Right ventricle myocardium inferior (tissue), 1 donor: ENCODE results near the gene CHTF18. TPM values are rescaled to one million over a fixed set of nuclear protein-coding genes. Genes with fewer than 3 reads are reported as not detected.
"Not testable (repeated sequence)": the region's sequence is repeated elsewhere in the genome, so short reads cannot be mapped to it uniquely, and the experiment has no call there.

Source experiments
- ATAC-seq: fragments of 200-7000 bp; cut with Tn5 transposase; one replicate; pipeline ENCODE4 v1.9.1; 2020; ENCODE audit warnings: mild to moderate bottlenecking, moderate library complexity
- DNase-seq: peaks from one replicate; pipeline ENCODE4 v3.0.0; 2021; ENCODE audit errors: missing footprints
- intact Hi-C: fragments of 100-400 bp; cut with DNase I; formaldehyde crosslinking; loops from one replicate; pipeline ENCODE4 v1.11.0; 2022
- long read RNA-seq: library from polyadenylated mRNA; unstranded; transcript quantifications from one replicate; pipeline ENCODE4 v2.0.0, GENCODE V29; 2021
- total RNA-seq: library from RNA; stranded (reverse); fragmentation: NEBNext Ultra II Directional; extraction: Animal tissue kit (Norgen Biotek cat#: 25700); gene quantifications from one replicate; pipeline ENCODE4 v1.2.1, GENCODE V29; 2021
- donor health status: DM: no; HTN: yes; CAD: no; lungs with severe emphysema.

The CHTF18 gene
- 6.4 TPM for total RNA-seq
- long read RNA-seq, partial matches to known transcripts = 2 of 6 reads
- long read RNA-seq, other reads (novel, unspliced or antisense) = 2 of 6 reads

DNA sequence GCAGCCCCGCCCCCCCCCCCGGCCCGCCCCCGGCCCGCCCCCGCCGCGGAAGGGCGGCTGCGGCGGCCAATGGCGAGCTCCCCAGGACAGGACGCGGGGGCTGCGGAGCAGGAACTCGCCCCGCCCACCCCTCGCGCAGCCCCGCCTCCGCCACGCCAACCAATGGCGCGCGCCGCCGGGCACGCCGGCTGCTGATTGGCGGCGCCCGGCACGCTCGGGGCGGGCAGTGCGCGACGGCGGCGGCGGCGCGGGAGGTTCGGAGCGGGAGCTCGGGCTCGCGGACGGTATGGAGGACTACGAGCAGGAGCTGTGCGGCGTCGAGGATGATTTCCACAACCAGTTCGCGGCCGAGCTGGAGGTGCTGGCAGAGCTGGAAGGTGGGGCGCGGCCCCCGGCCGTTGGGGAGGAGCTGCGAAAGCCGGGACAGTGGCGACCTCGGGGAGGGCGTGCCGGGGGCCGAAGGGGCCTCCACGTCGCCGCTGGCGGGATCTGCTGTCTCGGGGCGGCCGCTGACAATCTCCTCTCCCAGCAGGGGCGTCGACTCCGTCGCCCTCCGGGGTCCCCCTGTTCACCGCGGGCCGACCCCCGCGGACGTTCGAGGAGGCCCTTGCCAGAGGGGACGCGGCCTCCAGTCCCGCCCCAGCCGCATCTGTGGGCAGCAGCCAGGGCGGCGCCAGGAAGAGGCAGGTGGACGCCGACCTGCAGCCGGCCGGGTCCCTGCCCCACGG lies at the start of gene CHTF18:
CHTF18 (plus strand) TSS at position 222 of the 728 bp plus-strand sequence; CDS start at position 287, 65 bp downstream.
- DNase-seq (peak; percentile 95), ATAC-seq (peak; percentile 94)
- intact Hi-C loops = no loop called here

DNA sequence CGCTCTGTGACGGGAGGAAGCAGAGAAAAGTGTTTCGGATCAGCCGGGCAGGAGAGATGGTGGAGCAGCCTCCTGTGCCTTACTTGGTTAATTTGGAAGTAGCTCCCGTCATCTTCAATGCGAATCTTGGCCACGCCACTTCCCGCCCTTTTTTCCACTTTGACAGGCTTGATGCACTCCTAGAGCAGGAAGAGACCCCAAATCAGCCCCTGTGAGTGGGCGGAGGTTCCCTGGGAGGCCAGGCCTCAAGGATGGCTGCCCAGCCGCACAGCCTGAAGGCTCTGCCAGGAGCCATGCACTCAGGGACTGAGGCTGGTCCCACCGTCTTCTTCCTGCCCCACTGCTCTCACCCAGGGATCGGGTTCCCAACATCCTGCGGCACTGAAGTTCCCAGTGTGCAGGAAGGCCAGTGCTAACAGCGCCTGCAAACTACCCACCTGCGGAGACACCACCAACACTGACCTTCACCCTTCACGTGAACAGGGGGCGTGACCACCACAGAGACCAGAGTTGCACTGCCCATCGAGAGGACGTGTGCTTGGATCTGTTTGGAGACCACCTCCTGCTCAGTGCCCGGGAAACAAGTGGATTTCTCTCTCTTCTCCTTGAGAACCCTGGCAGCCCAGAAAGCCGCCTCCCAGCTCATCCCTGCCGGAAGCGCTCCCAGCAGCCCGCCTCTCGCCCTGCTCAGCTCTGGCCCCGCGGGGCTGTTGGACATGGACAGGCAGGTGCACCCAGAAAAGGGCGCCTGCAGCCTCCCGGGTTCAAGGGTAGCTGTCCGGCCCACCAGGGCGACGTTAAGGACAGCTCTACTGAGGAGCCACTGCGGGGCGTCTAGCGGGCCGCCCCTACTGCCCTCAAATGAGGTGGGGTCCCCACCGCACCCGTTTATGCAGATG lies 48.6 kb upstream of the CHTF18 start:
- ATAC-seq (no peak), DNase-seq (peak; percentile 47)
- intact Hi-C loops = loop anchor here (2.0 kb wide), 1 partner anchor 25 kb away; the partner anchor contains the start of gene METRN

DNA sequence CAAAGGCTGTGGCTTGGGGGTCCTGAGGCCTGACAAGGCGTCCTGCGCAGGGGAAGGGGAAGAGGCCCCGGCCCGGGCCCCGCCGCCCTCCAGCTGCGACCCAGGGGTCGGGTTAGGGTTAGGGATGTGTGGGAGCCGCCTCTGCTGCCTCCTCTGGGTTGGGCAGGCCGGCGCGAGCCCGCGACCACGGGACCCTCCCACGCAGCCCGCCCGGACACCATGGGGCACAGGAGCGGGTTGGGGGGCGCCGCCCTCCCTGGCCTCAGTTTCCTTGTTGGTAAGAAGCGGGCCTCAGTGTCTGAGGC lies 48.0 kb upstream of the CHTF18 start:
- intact Hi-C loops = loop anchor here (2.0 kb wide), 1 partner anchor 26 kb away; the partner anchor contains the start of gene METRN
- DNase-seq (no peak), ATAC-seq (peak; percentile 14)

DNA sequence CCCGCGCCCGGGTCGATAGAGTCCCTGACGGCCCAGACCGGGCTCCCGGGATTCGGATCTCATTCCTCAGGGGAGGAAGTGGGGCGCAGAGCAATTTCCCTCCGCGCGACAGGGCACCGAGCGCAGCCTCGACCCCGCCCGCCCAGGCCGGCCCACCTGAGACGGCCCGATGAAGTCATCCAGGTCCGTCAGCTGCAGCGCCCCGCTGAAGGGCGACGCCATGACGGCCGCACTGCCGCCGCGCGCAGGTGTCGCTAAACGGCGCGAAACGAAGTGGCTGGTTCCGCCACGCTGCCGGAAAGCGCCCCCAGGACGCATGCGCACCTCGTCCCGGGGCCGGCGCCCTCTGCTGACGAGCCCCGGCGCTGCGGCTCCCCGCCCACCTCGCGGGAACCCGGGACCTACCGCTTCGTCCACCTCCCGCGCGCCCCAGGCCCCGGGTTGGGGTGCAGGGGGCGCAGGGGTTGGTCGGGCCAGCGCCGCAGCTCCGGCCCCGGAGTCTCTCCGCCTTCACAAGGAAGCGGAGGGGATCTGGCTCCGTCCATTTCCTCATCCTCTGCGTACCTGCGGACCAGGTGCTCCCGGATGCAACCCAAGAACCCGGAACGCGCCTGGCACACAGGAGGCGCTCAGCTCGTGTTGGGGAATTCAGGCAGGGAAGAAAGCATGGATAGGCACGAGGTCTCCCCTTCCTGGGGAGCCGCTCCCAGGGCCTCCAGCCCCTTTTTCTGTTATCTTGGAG lies 47.5 kb upstream of the CHTF18 start, which contains the start of gene CIAO3:
CIAO3 (minus strand) TSS at position 234 of the 742 bp plus-strand sequence; CDS start at position 222, 12 bp downstream.
- DNase-seq (peak; percentile 95), ATAC-seq (peak; percentile 91)
- intact Hi-C loops = loop anchor here (2.0 kb wide), 1 partner anchor 26 kb away; the partner anchor contains the start of gene METRN

DNA sequence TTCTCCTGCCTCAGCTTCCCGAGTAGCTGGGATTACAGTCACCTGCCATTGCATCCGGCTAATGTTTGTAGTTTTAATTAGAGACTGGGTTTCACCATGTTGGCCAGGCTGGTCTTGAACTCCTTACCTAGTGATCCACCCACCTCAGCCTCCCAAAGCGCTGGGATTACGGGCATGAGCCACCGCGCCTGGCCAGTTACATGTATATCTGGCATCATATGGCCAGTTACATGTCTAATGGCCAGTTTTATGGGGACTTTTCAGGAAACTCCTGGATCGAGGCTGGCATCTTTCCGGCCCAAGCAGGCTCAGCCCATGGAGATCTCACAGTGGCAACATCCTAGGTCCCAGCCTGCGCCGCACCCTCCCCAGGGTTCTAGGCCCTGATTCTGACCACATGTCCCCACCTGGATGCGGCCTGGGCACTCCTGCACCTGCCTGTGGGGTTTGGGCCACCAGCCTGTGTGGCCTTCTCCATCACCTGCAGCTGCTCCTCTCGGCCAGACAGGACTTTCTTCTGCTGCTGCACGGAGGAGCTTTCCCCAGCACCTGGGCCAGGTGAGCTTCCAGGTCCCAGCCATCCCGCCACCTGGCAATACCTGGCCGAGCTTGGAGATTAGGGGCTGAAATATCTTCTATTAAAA lies 46.3 kb upstream of the CHTF18 start:
- DNase-seq = peak; percentile 54
- no peak for ATAC-seq
- intact Hi-C loops = loop anchor here (2.0 kb wide), 1 partner anchor 27 kb away; the partner anchor contains the start of gene METRN

DNA sequence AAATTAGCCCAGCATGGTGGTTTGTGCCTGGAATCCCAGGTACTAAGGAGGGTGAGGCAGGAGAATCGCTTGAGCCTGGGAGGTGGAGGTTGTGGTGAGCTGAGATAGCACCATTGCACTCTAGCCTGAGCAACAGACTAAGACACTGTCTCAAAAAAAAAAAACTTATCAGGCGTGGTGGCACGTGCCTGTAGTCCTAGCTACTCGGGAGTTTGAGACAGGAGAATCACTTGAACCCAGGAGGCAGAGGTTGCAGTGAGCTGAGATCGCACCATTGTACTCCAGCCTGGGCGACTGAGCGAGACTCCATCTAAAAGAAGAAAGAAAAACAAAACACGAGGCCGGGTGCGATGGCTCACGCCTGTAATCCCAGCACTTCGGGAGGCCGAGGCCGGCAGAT lies 45.5 kb upstream of the CHTF18 start:
- ATAC-seq, intact Hi-C loops: not testable (repeated sequence)
- DNase-seq = peak; percentile 17

DNA sequence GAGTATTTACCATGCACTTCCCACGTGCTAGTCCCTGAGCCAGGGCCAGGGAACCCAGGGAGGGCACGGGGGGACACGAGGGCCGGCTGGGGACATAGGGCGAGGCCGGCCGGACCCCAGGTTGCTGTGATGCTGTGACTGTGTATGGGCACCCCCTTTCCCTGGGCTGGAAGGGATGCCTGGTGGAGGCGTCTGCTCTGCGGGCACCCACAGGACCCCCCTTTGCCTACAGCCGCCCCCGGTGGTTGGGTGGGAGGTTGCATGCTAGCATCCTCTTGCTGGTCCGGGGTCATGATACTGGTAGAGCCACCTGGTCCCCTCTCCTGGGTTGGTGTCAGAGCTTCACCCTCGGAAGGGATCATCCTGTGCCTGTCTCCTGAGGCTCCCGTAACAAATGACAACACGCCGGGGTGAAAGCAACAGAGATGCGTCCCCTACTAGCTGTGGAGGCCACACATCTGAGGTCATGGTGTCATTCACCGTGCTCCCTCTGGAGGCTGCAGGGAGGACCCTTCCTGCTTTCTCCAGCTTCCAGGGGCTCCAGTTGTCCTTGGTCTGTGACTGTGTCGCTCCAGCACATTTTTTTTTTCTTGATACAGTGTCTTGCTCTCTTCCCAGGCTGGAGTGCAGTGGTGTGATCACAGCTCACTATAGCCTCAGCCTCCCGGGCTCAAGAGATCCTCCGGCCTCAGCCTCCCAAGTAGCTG lies 44.5 kb upstream of the CHTF18 start:
- no peak for ATAC-seq
- intact Hi-C loops = no loop called here
- peak; percentile 51 for DNase-seq

DNA sequence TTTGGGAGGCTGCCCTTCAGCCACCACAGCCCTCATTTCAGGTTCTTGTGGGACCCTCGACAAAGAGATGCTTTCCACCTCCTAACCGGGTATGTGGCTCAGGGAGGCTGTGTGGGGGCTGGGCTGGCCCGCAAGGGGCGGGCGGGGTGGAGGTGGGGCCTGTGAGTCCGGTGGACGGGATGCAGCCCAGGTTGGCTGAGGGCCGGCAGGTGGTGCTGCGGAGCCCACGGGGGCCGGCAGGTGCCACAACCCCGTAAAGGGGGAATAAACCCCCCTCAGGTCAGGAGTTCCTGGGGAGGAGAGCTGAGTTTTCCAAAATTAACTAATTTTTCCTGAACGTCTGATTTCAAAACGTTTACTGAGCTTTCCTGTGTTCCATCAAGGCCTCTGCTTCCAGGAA lies 42.7 kb upstream of the CHTF18 start:
- ATAC-seq (no peak), DNase-seq (peak; percentile 50)
- intact Hi-C loops = no loop called here

DNA sequence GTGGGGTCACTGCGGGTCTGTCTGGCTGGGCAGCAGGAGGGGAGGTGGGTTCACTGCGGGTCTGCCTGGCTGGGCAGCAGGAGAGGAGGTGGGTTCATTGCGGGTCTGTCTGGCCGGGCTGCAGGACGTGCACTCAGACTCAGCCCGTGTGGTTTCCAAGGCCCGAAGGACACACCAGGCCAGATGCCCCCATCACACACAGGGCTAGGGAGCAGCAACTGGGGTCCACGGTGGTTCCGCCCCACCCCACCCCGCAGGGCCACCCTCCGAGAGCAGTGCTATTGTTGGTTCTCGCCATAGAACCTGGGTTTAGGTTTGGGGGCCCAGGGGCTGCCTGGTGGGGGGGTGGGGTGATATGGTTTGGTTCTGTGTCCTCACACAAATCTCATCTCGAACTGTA lies 41.8 kb upstream of the CHTF18 start:
- ATAC-seq (no peak), DNase-seq (peak; percentile 13)
- intact Hi-C loops = no loop called here

DNA sequence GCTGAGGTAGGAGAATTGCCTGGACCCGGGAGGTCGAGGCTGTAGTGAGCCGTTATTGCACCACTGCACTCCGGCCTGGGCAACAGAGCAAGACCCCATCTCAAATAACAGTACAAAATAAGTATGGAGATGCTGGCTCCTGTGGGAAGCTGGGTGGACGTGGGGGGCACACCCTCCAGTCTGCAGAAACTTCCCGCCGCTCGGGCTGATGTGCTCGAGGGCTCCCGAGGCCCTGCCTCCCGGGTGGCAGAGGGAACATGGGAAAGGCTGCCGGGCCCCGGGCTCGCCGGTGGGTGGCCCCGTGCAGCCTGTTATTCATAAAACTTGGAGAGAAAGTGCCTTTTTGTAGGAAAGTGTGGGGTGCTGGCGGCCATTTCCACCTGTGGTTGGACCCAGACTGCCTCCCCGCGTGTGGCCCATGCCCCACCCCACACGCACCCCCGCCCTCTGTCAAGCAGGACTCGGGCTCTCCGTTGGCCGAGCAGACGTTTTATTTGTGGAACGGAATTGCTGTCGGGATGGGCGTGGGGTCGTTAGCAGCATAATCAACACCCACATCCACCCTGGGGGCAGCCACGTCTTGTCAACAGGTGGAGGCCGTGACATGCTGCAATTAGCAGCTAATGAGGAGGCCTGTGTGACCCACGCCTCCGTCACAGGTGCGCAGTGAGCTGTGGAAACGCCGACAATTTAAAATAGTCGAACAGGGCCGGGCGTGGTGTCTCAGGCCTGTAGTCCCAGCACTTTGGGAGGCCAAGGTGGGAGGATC lies 40.3 kb upstream of the CHTF18 start:
- intact Hi-C loops = no loop called here
- no peak for ATAC-seq
- peak; percentile 55 for DNase-seq

DNA sequence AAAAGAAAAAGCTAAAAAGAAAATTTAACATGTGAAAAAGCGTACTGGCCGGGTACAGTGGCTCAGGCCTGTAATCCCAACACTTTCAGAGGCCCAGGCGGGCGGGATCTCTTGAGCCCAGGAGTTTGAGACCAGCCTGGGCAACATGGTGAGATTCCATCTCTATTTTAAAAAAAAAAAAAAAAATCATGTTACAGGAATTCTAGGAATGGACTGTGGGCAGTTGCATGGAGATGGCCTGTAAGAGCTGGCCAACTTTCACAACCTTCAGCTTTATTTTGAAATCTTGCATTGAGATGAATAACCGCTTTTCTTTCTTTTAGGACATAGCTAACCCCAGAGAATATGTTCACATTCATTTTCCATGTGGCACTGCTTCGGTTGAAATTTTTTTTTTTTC lies 39.4 kb upstream of the CHTF18 start:
- no peak for ATAC-seq
- peak; percentile 30 for DNase-seq
- intact Hi-C loops = no loop called here

DNA sequence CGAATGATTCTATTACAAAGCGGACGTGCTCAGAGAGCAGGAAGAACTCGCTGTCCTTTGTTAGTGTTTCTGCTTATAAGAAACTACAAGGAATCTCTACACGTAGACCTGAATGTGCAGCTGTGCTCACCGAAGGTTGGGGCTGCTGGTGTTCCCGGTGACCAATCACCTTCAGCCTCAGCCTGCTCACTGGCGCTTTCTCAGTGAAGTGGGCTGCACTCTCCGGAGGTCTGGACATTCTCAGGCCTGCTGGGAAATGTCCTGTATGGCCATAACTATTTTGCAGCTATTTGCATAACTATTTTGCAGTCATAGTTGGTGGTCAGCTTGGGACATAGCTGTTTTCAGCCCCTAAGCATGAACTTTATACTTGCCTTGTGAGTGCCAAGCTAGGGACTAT lies 37.9 kb upstream of the CHTF18 start:
- intact Hi-C loops = no loop called here
- no peak for ATAC-seq
- peak; percentile 37 for DNase-seq

DNA sequence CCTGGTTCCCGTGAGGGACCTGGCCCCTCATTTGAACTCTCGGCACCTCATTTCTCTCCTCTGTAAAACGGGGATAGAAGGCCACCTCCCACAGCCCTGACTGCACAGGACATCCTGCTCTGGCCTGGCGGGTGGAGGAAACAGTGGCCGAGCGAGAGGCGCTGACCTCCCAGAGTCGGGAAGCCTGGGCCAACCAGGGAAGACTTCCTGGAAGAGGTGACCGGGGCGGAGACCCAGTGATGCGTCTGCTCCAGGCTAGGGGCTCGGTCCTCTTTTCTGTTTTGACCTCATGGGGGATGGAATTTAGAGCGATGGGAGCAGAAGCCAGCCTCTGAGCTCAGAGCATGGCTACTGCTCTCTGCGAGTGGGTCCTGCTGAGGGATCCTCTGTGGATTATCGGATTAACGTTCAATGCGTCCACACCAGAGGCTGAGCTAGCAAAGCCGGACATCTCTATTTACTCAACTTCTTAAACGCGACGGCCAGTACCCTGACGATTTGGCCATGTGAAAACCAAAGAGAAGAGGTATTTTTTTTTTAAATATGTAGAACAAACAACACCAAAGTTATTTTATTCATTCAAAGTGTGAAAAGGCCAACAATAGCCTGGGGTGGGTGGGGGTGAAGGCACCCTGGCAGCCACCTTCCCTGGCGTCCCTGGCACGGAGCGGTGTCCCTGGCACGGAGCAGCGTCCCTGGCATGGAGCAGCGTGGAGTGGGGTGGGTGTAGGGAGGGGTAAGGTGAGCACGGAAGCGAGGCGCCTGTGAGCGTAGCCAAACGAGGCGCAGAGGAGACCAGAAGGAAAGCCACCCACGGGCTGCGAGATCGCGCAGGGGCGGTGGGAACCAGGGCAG lies 37.0 kb upstream of the CHTF18 start:
- DNase-seq (peak; percentile 69), ATAC-seq (peak; percentile 43)
- intact Hi-C loops = no loop called here

DNA sequence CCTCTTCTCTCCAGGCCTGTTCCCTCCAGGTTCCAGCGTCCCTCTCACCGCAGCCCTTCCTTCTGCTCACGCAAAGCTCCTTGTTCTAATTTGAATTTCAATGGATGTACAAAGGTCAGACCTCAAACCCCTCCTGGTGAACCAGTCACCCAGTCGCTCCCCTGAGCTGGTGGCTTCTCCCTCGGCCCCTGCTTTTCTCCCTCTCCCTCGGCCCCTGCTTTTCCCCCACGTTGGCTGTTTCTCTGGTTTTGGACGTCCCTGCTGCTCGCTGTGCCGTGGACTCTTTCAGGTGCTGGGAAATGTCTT lies 36.5 kb upstream of the CHTF18 start:
- peak; percentile 21 for DNase-seq
- intact Hi-C loops = no loop called here
- ATAC-seq = no peak

DNA sequence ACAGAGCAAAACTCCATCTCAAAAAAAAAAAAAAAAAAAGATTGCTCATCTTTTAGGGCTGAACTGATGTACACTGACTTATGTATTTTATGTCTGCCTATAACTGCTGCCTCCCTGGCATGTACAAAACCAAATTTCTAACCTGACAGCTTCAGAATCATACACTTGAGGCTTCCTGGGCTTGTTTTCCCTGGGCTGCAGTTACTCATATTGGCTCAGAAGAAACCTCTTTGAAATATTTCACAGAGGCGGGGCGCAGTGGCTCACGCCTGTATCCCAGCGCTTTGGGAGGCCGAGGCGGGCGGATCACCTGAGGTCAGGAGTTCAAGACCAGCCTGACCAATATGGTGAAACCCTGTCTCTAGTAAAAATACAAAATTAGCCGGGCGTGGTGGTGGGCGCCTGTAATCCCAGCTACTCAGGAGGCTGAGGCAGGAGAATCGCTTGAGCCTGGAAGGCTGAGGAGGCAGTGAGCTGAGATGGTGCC lies 34.3 kb upstream of the CHTF18 start:
- intact Hi-C loops, ATAC-seq: not testable (repeated sequence)

DNA sequence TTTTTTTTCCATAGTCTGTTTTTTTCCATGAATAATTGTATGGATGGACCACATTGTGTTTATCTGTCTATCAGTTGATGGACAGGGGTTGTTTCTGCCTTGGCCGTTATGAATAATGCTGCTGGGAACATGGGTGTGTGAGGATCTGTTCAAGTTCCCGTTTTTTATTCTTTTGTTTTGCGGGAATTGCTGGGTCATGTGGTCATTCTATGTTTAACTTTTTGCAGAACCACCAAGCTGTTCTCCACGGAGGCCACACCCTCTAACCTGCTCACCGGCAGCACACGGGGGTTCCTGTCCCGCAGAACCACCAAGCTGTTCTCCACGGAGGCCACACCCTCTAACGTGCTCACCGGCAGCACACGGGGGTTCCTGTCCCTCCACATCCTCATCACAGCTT lies 33.8 kb upstream of the CHTF18 start:
- intact Hi-C loops = no loop called here
- peak; percentile 47 for ATAC-seq
- DNase-seq = peak; percentile 51

More for the DNA sequence above, 34.3 kb upstream of the CHTF18 start:
- DNase-seq = peak; percentile 33
